A673 (cell line): Measurements from ENCODE around the gene LMO1. TPM values are rescaled to one million over a fixed set of nuclear protein-coding genes. Genes with fewer than 3 reads are reported as not detected.
A peak's percentile ranks its signal among the peaks of the same experiment; 100 is the strongest.

Source experiments
- BruUV-seq: library from RNA; stranded (reverse); fragments of 400-500 nt; replicated peaks from 2 replicates; lab custom pipeline; 2021; lab: Mats Ljungman, UMichigan
- CTCF ChIA-PET: fragments of 300-600 bp; sonication (Branson Sonifier 250); formaldehyde crosslinking; loops from one replicate; lab custom pipeline; 2022; ENCODE audit warnings: antibody characterized with exemption; lab: Charles Lee
- POLR2A ChIA-PET: fragments of 300-600 bp; sonication (Branson Sonifier 250); formaldehyde crosslinking; loops from one replicate; lab custom pipeline; 2022; ENCODE audit warnings: antibody characterized with exemption; ENCODE audit not compliant: low non-redundant PET; lab: Charles Lee
- DNase-seq: peaks from one replicate; pipeline ENCODE4 v3.0.0-alpha.2; 2015; ENCODE audit warnings: low spot score
- H3K27ac ChIP-seq: fragments of 200-600 bp; sonication (generic); 2 replicates; pipeline ENCODE4 v1.5.1; 2016; ENCODE audit warnings: mixed run types, low read depth, mild to moderate bottlenecking, mixed read lengths, antibody characterized with exemption, low read length; ENCODE audit not compliant: poor library complexity, severe bottlenecking
- H3K27me3 ChIP-seq: fragments of 200-600 bp; sonication (generic); replicated peaks from 2 replicates; pipeline ENCODE4 v1.6.1; 2017; ENCODE audit warnings: mixed run types, low read depth, mild to moderate bottlenecking, mixed read lengths, antibody characterized with exemption, low read length; ENCODE audit not compliant: insufficient read depth, poor library complexity
- H3K36me3 ChIP-seq: fragments of 200-600 bp; sonication (generic); 2 replicates; pipeline ENCODE4 v1.6.1; 2016; ENCODE audit warnings: mixed run types, mild to moderate bottlenecking, mixed read lengths, antibody characterized with exemption, low read length; ENCODE audit not compliant: insufficient read depth, poor library complexity, severe bottlenecking
- H3K4me1 ChIP-seq: fragments of 200-600 bp; sonication (generic); 2 replicates; pipeline ENCODE4 v1.6.1; 2017; ENCODE audit warnings: mixed run types, mild to moderate bottlenecking, mixed read lengths, antibody characterized with exemption, low read length; ENCODE audit not compliant: insufficient read depth, poor library complexity, severe bottlenecking
- H3K4me3 ChIP-seq: fragments of 200-600 bp; sonication (generic); 2 replicates; pipeline ENCODE4 v1.5.1; 2016; ENCODE audit warnings: low read depth, mixed run types, mild to moderate bottlenecking, mixed read lengths, low read length; ENCODE audit not compliant: poor library complexity, severe bottlenecking
- H3K9me3 ChIP-seq: fragments of 200-600 bp; sonication (generic); 2 replicates; pipeline ENCODE4 v1.6.1; 2016; ENCODE audit warnings: mixed run types, low read depth, mild to moderate bottlenecking, mixed read lengths, antibody characterized with exemption, low read length; ENCODE audit not compliant: poor library complexity, severe bottlenecking
- CTCF ChIP-seq: fragments of 300-800, 200-600 bp; sonication (generic); conservative IDR thresholded peaks from 2 replicates; pipeline ENCODE4 v1.5.1; 2017; ENCODE audit warnings: low read depth, mild to moderate bottlenecking, antibody characterized with exemption, low read length, moderate library complexity, mixed read lengths
- EZH2 ChIP-seq: fragments of 200-600 bp; sonication (generic); IDR thresholded peaks from 2 replicates; pipeline ENCODE4 v1.6.1; 2017; ENCODE audit warnings: borderline replicate concordance, low read depth, mild to moderate bottlenecking, mixed read lengths, antibody characterized with exemption, low read length; ENCODE audit not compliant: poor library complexity, severe bottlenecking
- intact Hi-C: fragments of 100-400 bp; cut with micrococcal nuclease; formaldehyde crosslinking; loops from one replicate; pipeline ENCODE4 v1.10.0; 2022; ENCODE audit not compliant: unreplicated experiment
- total RNA-seq: library from RNA; stranded (reverse); gene quantifications from 2 replicates; pipeline ENCODE4 v1.2.3, GENCODE V29; 2021

The LMO1 gene
- total RNA-seq, 1 experiment from 2014 or later: not detected

DNA sequence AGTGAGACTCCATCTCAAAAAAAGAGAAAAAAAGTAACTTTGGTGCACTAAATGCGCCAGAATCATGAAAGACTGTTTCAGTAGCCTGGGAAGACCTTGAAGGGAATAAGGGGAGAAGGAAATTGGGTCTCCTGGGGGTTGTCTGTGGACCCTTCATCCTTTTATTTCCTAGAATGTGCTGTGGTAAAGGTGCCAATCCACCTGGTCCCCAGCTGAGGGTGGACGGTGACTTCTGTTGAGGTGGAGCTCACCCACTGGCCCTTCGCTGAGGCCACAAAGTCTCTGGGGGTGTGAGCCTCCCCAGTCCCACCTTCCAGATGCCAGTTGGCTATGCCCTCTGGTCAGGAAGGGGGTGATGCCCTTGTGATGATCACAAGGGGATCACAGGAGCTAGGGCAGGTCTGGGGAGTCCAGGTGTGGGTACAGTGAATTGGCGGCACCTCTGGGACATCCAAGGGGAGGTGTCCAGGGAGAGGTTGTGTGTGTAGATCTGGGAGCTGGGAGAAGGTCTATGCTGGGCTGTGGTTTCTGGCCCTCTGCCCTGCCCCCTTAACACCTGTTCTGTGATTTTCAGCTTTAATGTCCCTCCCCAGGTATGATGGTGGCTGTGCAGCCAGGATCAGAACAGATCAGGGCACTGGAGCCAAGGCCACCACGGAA lies 34.2 kb upstream of the LMO1 start:
- Histone ChIP-seq H3K27ac (no peak overlapping the region), H3K27me3 (peaks cover 67% of the 10 kb centered on the region), H3K4me1 (no peaks in the 10 kb centered on the region), H3K4me3 (no peak overlapping the region), H3K9me3 (peaks cover under 1% of the 10 kb centered on the region), H3K36me3 (no peaks in the 10 kb centered on the region)
- ChIA-PET POLR2A (no interaction called here), CTCF (no interaction called here)
- intact Hi-C loops: no loop called here
- BruUV-seq: no TSS peak
- TF ChIP-seq EZH2: no peak
- no peak for TF ChIP-seq CTCF
- no peak for DNase-seq

- Histone ChIP-seq H3K4me1 (no peaks in the 10 kb centered on the region), H3K9me3 (no peaks in the 10 kb centered on the region), H3K36me3 (no peaks in the 10 kb centered on the region), H3K27ac (no peak overlapping the region), H3K4me3 (no peak overlapping the region), H3K27me3 (peaks cover 72% of the 10 kb centered on the region)
- ChIA-PET CTCF (interaction anchor here (1.0 kb wide), 1 partner anchor 33 kb away, joined by 12 read pairs; the partner anchor contains the start of gene LMO1), POLR2A (no interaction called here)
- no peak for DNase-seq
- BruUV-seq: no TSS peak
- intact Hi-C loops: no loop called here
- no peak for TF ChIP-seq CTCF
- no peak for TF ChIP-seq EZH2
These were observed 33.2 kb upstream of the LMO1 start for GRCh38 chr11:8296872-8297271.

GRCh38 chr11:8296038-8296649 lies 32.5 kb upstream of the LMO1 start:
- H3K4me3 ChIP-seq: no peak overlapping the region
- TF ChIP-seq CTCF (no peak), EZH2 (no peak)
- no peaks in the 10 kb centered on the region for H3K9me3 ChIP-seq
- intact Hi-C loops: no loop called here
- peaks cover 73% of the 10 kb centered on the region for H3K27me3 ChIP-seq
- H3K4me1 ChIP-seq: no peaks in the 10 kb centered on the region
- peak; percentile 52 for DNase-seq
- no peaks in the 10 kb centered on the region for H3K36me3 ChIP-seq
- BruUV-seq: no TSS peak
- CTCF ChIA-PET: interaction anchor here (1.0 kb wide), 1 partner anchor 33 kb away, joined by 12 read pairs; the partner anchor contains the start of gene LMO1
- POLR2A ChIA-PET: no interaction called here
- no peak overlapping the region for H3K27ac ChIP-seq
